Endodermal cell (in vitro differentiated cells): ENCODE results near the gene MRPS17. TPM values are rescaled to one million over a fixed set of nuclear protein-coding genes. Genes with fewer than 3 reads are reported as not detected.

Experiments used
- DNase-seq: peaks from one replicate; pipeline ENCODE4 v3.0.0-alpha.2; 2017
- H3K27ac ChIP-seq: 2 replicates; pipeline ENCODE4 v1.5.1; 2013; ENCODE audit warnings: mild to moderate bottlenecking, low read depth, low read length, moderate library complexity
- H3K27me3 ChIP-seq: 2 replicates; pipeline ENCODE4 v1.6.1; 2013; ENCODE audit warnings: mild to moderate bottlenecking, low read length, moderate library complexity; ENCODE audit not compliant: insufficient read depth, control insufficient read depth, poor library complexity, severe bottlenecking
- H3K36me3 ChIP-seq: 2 replicates; pipeline ENCODE4 v1.7.0; 2013; ENCODE audit warnings: mild to moderate bottlenecking, low read length, moderate library complexity; ENCODE audit not compliant: control insufficient read depth, insufficient read depth
- H3K4me1 ChIP-seq: one replicate; pipeline ENCODE4 v1.7.0; 2013; ENCODE audit warnings: low read length; ENCODE audit not compliant: control insufficient read depth, insufficient read depth
- H3K4me3 ChIP-seq: 2 replicates; pipeline ENCODE4 v1.5.1; 2013; ENCODE audit warnings: mild to moderate bottlenecking, low read length, moderate library complexity
- H3K9ac ChIP-seq: 2 replicates; pipeline ENCODE4 v1.6.1; 2013; ENCODE audit warnings: mild to moderate bottlenecking, low read length, moderate library complexity; ENCODE audit not compliant: poor library complexity, severe bottlenecking; ENCODE audit errors: extremely low read depth
- H3K9me3 ChIP-seq: 2 replicates; pipeline ENCODE4 v1.6.1; 2013; ENCODE audit warnings: mild to moderate bottlenecking, low read length, moderate library complexity; ENCODE audit not compliant: control insufficient read depth
- H3K27ac Mint-ChIP-seq: 2 replicates; pipeline ENCODE4 v1.8.0; 2020; ENCODE audit warnings: mixed read lengths
- H3K27me3 Mint-ChIP-seq: 2 replicates; pipeline ENCODE4 v1.8.0; 2021; ENCODE audit warnings: mild to moderate bottlenecking, mixed read lengths; ENCODE audit not compliant: insufficient read depth
- H3K36me3 Mint-ChIP-seq: 2 replicates; pipeline ENCODE4 v1.8.0; 2020; ENCODE audit warnings: low read depth, mixed read lengths
- H3K4me1 Mint-ChIP-seq: 2 replicates; pipeline ENCODE4 v1.8.0; 2020; ENCODE audit warnings: mixed read lengths
- H3K4me3 Mint-ChIP-seq: 2 replicates; pipeline ENCODE4 v1.8.0; 2020; ENCODE audit warnings: mild to moderate bottlenecking, moderate library complexity, mixed read lengths
- H3K9me3 Mint-ChIP-seq: 2 replicates; pipeline ENCODE4 v1.8.0; 2020; ENCODE audit warnings: mild to moderate bottlenecking, mixed read lengths
- WGBS, 2 experiments: methylation state at CpG; one replicate each; pipeline versions ENCODE4 v1.1.5 to v1.1.7; 2013; ENCODE audit warnings: missing lambda C conversion rate in 2 of 2, mixed read lengths in 1 of 2; ENCODE audit not compliant: insufficient coverage in 1 of 2, insufficient read length in 1 of 2; 5-methylcytosine and 5-hydroxymethylcytosine counted together
- total RNA-seq, 2 donors: library from RNA; stranded (reverse); fragmentation: NEBNext Ultra II Directional in 1 of 2; extraction: Animal tissue kit (Norgen Biotek cat#: 25700) in 1 of 2; gene quantifications; 2 replicates in 1 of 2; 3 replicates in 1 of 2; pipeline ENCODE4 v1.2.1, GENCODE V29; 2021
- TF ChIP-seq, protein P1 (sequence below): fragments of 200-600 bp; sonication (generic); conservative IDR thresholded peaks from 2 replicates; pipeline ENCODE4 v1.5.0; 2021; ENCODE audit warnings: antibody characterized with exemption, mild to moderate bottlenecking

Gene MRPS17
- total RNA-seq, 2 donors from 2014 or later, result 18.0 to 19.8 TPM

GRCh38 chr7:55963584-55964168, 12.0 kb downstream of the MRPS17 start:
- DNase-seq, result no peak
- peaks cover 5% of the 10 kb centered on the region for H3K4me1 Mint-ChIP-seq
- 91 to 93% methylated on average over 11 to 13 of the region's 15 CpGs for WGBS, 2 experiments

GRCh38 chr7:55964261-55965099, 12.8 kb downstream of the MRPS17 start, which contains the start of gene NIPSNAP2:
TSS of gene NIPSNAP2 (plus strand) at chr7:55964585. CDS start at chr7:55964610, 25 bp downstream.
- TF ChIP-seq, protein P1, sequence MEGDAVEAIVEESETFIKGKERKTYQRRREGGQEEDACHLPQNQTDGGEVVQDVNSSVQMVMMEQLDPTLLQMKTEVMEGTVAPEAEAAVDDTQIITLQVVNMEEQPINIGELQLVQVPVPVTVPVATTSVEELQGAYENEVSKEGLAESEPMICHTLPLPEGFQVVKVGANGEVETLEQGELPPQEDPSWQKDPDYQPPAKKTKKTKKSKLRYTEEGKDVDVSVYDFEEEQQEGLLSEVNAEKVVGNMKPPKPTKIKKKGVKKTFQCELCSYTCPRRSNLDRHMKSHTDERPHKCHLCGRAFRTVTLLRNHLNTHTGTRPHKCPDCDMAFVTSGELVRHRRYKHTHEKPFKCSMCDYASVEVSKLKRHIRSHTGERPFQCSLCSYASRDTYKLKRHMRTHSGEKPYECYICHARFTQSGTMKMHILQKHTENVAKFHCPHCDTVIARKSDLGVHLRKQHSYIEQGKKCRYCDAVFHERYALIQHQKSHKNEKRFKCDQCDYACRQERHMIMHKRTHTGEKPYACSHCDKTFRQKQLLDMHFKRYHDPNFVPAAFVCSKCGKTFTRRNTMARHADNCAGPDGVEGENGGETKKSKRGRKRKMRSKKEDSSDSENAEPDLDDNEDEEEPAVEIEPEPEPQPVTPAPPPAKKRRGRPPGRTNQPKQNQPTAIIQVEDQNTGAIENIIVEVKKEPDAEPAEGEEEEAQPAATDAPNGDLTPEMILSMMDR, result peak; percentile 65
- Histone ChIP-seq H3K4me3 (peak within 1 kb of the TSS; percentile 95), H3K36me3 (peaks cover 6% of the 10 kb centered on the region), H3K9me3 (no peaks in the 10 kb centered on the region), H3K27ac (peak within 1 kb of the TSS; percentile 66), H3K4me1 (no peaks in the 10 kb centered on the region), H3K9ac (peak within 1 kb of the TSS; percentile 84), H3K27me3 (peaks cover 11% of the 10 kb centered on the region)
- Mint-ChIP-seq H3K4me3 (peak within 1 kb of the TSS; percentile 83), H3K36me3 (peaks cover 14% of the 10 kb centered on the region), H3K27ac (peak within 1 kb of the TSS; percentile 94), H3K27me3 (peaks cover 26% of the 10 kb centered on the region), H3K9me3 (peaks cover under 1% of the 10 kb centered on the region), H3K4me1 (peaks cover 5% of the 10 kb centered on the region)
- WGBS, 2 experiments, result 0 to 1% methylated on average over 17 to 105 of the region's 105 CpGs
- DNase-seq, result peak; percentile 90

More at GRCh38 chr7:55963584-55964168, 12.0 kb downstream of the MRPS17 start:
- H3K9me3 Mint-ChIP-seq, result peaks cover 3% of the 10 kb centered on the region
- H3K27me3 ChIP-seq, result peaks cover 11% of the 10 kb centered on the region
- peaks cover 6% of the 10 kb centered on the region for H3K36me3 ChIP-seq
- H3K9ac ChIP-seq, result no peak overlapping the region
- no peaks in the 10 kb centered on the region for H3K4me1 ChIP-seq
- TF ChIP-seq, protein P1, result no peak
- H3K9me3 ChIP-seq, result no peaks in the 10 kb centered on the region
- H3K4me3 ChIP-seq, result no peak overlapping the region
- H3K36me3 Mint-ChIP-seq, result peaks cover 8% of the 10 kb centered on the region
- H3K27me3 Mint-ChIP-seq, result peaks cover 26% of the 10 kb centered on the region
- peak overlapping the region; percentile 30 for H3K4me3 Mint-ChIP-seq
- H3K27ac ChIP-seq, result no peak overlapping the region
- no peak overlapping the region for H3K27ac Mint-ChIP-seq

GRCh38 chr7:55965100-55965470, 13.4 kb downstream of the MRPS17 start:
- Mint-ChIP-seq H3K27me3 (peaks cover 26% of the 10 kb centered on the region), H3K4me1 (peaks cover 6% of the 10 kb centered on the region), H3K9me3 (no peaks in the 10 kb centered on the region), H3K36me3 (peaks cover 17% of the 10 kb centered on the region), H3K4me3 (peak overlapping the region; percentile 83), H3K27ac (peak overlapping the region; percentile 94)
- H3K9ac ChIP-seq, result peak overlapping the region; percentile 84
- H3K36me3 ChIP-seq, result peaks cover 6% of the 10 kb centered on the region
- DNase-seq, result no peak
- peak overlapping the region; percentile 66 for H3K27ac ChIP-seq
- H3K4me3 ChIP-seq, result peak overlapping the region; percentile 95
- H3K4me1 ChIP-seq, result no peaks in the 10 kb centered on the region
- H3K27me3 ChIP-seq, result peaks cover 11% of the 10 kb centered on the region
- WGBS, 2 experiments, result 1 to 6% methylated on average over 9 to 13 of the region's 14 CpGs
- no peaks in the 10 kb centered on the region for H3K9me3 ChIP-seq
- TF ChIP-seq, protein P1, result no peak
